GM18858 (cell line): ENCODE measurements around the gene ANKH.
"Not testable (repeated sequence)": the region's sequence is repeated elsewhere in the genome, so short reads cannot be mapped to it uniquely, and the experiment has no call there.

Experiments used
- ATAC-seq: cut with Tn5 transposase; IDR thresholded peaks from one replicate; pipeline ENCODE4 v1.9.1; 2021; ENCODE audit not compliant: unreplicated experiment

The ANKH gene

DNA sequence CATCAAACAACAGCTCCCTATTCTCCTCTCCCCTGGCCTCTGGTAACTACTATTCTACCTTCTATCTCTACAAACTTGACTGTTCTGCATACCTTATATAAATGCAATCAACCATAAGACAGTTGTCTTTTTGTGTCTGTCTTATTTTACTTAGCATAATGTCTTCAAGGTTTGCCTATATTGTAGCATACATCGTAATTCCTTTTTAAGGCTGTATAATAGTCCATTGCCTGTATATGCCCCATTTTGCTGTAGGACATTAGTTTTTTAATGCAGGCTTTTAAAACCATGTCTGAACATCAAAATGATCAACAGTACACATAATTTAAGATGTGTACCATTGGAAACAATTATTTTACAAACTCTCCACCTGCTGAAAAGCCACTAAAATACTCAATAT, 12.4 kb downstream of the ANKH start:
- ATAC-seq = no peak

DNA sequence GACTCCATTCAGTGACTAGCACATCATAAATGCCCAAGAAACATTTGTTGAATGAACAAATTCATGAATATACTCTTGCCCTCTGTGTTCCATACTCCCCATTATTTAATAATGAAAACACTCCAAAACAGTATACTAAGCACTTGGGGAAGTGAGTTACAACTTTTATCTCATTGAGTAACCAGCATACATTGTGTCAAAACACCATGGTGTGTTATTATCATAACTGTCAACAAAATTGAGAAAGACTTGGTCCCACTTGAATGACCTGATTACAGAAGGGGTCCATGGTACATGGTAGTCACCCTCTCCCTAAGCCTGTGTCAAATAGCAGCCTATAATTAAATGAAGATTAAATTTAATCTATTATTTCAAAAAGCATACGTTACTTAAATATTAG, 16.2 kb downstream of the ANKH start:
- no peak for ATAC-seq

DNA sequence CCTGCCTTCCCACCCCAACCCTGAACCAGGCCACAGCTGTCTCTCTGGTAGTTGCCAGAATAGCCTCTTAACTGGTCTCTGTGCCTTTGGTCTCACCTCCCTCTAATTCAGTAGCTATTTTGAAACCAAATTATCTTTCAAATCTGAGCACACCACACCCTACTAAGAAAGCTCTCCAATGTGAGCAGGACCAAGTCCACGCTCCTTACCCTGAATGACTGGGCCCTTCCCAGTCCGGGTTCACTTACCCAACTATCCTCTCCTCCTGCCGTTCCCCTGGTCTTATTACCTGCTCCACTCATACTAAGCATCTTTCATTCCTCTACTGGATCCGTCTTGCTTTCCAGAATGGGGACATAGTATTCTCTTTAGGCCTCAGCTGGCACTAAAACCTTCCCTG, 16.8 kb downstream of the ANKH start:
- no peak for ATAC-seq

DNA sequence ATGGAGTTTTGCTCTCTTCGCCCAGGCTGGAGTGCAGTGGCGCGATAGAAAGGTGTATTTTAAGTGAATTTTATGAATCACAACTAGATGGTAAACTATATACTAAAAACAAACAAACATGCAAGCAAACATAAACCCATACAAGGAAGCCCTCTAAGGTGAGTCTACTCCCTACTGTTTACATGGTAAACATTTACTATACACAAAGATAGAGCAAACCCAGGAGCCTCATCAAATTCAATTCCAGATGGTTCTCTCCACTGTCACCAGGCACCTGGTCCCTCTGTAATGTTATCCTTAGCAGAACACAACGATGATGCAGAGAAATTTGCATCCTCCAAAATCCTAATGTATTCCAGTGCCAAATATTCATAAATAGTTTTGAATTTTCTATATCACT, 17.9 kb downstream of the ANKH start:
- no peak for ATAC-seq

DNA sequence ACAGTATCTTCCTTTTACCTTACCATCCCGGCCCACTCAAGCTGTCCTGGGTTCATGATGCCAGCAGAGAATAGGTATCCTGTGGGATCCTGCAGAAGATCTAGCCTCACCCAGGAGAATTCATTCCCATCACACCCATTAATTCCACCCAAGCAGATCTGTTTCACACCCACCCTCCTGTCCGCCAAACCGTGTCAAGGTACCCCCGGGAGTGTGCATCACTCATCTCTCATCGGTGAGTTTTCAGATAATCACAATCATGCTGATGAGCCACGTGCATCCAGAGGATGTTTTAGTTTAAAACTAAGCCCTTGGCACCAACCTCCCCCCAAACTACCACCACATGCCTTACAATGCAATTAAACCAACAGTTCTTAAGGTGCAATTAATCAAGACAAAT, 18.8 kb downstream of the ANKH start:
- ATAC-seq = no peak

DNA sequence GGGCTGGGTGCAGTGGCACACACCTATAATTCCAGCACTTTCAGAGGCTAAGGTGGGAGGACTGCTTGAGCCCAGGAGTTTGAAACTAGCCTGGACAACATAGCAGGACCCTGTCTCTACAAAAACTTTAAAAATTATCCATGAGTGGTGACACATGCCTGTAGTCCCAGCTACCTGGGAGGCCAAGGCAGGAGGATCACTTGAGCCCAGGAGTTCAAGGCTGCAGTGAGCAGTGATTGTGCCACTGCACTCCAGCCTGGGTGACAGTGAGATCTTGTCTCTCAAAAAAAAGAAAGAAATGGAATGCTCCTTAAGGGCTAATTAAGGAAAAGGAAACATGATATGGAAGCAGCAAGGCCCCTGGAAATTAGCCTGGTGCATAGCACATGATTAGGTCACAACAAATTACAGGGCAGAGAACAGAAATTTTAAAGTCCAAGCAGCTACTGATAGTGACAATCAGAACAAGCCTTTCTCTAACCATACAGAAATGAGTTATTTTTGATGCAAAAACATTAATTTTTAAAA, 19.5 kb downstream of the ANKH start:
- no peak for ATAC-seq

DNA sequence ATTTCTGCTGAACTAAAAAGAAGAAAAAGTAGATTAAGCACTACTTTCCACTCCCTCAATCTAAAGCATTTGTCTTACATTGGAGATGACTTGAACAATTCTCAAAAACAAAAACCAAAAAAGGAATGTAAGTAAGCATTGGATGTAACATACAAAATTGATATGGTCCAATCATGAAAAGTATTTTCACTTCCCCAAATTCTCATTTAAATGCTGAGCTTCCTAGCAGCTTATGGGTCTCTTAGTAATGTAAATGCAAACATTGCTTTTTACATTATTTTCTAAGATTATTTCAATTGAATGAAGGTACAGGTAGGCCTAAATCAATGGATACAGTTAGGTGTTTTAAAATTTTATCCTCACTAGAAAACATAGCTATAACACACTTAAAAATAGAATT, 20.0 kb downstream of the ANKH start:
- no peak for ATAC-seq

DNA sequence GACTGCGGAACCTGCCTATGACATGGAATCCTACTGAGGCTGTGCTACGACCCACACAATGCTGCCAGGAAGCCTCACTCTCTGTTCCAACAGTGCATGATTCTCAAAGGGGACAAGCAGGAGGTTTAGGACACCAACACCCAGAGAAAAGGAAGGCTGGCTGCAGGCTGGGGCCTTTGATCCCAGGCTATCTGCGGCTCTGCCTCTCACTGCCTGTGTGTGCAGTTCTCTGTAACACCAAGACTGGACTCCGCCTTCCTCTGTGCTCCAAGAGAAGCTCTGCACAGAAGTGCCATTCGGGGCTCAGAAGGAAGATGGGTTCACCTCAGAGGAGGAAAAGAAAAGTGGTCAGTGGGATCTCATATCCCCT, 20.5 kb downstream of the ANKH start:
- ATAC-seq = no peak

DNA sequence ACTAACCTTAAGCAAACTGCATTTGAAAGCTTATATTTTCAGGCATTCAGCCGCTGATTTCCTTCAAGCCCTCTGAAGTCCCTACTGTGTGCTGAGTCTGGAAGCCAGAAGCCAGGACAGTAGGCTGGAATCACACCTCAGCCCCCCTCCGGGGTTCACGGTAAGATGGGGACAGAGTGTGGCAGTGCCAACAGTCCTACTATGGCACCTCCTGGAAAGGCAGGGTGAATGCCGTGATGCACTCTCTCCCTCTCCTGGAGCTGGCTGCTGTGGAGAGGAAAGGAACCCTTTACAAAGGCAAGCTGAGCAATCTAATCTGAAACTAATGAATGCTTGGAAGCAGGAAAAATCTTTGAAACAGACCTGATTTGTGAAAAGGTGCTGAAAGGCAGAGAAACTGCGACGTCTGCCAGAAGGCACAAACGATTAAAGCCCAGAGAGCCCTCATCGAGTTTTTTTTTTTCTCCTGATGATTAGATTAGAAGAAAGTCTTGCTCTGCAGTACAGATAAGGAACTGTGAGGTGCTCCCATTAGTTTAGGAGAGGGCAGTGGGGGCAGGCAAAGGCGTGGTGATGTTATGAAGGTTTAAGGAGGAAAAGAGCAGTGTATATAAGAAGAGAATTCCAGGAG, 21.0 kb downstream of the ANKH start:
- no peak for ATAC-seq

DNA sequence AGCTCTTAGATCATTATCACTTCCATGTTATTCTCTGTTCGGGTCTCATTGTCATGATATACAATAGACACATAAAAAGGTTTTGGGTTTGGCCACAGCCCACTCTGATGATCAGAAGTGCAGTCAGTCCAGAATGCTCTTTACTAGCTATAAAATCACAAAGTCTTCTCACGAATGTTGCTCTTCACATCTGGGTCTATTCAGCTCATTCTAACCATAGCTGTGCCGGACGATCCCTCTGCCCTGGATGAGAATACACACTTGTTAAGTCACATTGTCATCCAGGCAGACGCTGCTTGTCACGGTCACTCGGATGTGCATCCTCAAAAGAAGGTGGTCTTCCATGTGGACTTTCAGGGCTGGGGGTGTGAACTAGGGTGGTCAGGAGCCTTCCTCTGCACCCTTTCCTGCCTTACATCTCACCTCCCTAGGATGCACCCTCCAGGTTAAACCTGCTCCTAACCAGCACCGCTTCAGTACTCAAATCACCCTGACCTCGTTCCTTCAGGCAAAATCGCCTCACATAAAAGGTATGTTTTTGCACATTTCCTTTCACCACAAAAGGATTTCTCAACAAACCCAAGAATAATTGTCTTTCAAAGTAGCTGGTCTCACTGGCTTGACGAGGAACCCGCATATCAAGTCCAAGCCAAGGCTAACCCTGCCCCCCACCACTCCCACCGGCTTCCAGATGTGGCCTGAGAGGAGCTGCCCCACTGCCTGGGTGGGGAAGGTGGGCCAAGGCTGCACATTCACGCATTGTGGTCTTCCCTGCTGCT, 21.9 kb downstream of the ANKH start:
- no peak for ATAC-seq

DNA sequence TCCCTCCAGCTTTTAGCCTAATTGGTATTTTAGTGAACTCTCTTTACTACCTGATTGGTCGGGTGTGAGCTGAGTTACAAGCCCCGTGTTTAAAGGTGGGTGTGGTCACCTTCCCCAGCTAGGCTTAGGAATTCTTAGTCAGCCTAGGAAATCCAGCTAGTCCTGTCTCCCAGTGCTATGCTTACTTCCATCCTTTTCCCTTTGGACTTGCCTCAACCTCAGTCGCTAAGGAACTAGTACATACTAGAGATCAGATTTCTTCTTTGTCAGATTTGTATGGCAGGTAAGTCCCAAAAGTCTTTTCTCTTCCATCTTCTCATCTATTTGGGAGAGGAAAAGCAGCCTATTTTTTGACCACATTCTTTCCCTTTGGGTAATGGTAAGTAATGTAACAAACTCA, 22.6 kb downstream of the ANKH start:
- not testable (repeated sequence) for ATAC-seq

DNA sequence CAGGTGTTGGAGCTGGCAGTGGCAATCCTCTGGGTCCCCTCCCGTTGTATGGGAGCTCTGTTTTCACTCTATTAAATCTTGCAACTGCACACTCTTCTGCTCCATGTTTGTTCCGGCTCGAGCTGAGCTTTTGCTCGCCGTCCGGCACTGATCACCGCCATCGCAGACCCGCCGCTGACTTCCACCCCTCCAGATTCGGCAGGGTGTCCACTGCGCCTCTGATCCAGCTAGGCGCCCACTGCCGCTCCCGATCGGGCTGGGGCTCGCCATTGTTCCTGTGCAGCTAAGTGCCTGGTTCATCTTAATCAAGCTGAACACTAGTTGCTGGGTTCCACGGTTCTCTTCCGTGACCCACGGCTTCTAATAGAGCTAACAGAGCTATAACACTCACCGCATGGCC, 23.2 kb downstream of the ANKH start:
- no peak for ATAC-seq

DNA sequence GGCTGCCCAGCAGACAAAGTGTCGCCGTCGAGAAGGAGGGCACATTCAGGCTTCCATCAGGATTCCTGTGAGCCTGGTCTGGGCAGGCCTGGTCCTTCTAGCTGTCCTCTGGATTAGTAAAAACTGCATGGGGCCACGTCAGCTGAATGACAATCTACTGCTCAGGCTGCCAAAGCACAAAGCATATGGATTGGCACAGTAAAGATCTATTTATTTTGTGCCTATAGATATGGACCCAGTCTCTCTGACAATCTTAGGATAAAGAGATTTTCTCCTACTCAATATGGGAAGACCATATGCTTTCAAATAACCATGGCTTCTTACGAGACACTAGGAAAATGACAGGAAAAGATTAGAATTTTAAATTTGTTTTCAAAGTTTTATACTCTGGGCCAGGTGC, 24.1 kb downstream of the ANKH start:
- no peak for ATAC-seq

DNA sequence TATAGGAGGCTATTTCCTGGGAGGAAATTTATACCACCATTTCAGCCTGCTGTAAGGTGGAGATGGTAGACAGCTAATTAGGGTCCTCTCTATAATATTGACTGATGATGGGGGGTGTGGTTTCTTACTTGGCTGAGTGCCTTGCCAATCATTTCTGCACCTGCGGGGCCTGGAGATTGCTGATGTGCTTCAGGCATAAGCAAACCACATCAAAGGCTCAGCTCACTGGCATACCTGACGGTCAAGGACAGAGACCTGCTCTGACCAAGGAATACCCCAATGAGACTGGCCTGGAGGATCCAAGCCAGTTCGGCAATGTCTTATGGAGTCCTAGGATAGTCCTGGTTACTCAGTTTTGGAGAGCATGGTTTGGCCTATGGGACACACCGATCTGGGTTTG, 29.5 kb downstream of the ANKH start:
- no peak for ATAC-seq

DNA sequence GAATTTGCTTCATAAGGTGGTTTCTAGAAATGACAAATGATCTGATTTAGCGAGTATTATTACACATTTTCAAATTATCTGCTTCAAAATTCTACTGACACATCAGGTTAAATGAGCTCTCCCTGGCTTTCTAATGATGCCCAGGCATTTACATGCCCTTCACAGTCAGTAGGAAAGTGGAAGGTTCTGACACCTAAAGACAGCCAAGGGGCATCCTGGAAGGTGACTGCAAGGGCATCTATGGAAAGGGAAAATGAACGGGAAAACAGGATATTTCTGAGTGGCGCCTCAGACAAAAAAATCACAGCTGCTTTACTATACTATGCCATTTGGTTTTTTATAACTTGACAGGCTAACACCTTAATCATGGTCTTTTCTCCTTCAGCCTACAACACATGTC, 31.0 kb downstream of the ANKH start:
- ATAC-seq = no peak

DNA sequence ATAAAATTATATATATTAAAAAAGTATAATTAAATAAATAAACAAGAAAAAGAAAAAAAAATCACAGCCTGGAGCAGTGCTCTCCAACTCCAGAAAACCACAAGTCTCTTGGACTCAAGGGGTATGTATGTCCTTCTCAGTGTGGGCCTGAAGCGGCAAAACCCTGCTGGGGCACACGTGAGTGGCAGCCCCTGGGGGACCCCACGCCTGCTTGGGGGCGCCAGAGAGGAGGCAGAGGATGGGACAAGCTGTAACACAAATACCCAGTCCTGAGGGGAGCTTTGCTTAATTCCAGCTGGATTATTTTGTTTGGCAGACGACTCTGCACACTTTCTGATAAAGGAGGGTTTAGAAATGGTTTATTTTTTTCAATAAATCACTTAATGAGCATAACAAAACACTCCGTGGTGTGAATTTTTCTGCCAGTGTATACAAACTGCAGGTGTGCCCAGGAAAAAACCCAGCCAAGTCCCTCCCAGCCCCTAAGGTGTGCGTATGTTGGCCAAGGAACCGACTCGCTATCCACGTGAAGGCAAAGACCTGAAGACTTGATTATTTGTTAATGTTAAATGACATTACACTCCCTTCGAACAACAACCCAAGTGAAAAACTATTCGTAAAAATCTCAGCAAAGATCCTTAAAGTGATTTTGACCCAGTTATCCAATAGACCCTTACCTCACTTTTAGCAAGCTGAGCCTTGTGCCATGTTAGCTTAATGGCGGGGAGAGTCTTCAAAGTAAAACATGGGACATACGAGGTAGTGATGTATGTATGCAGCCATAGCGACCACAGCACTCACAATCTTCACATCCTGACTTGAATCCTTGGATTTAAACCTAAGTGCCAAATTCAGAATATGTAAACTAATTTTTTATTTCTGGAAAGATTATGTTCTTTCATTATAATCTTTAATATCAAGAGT, 32.9 kb downstream of the ANKH start:
- ATAC-seq = no peak

DNA sequence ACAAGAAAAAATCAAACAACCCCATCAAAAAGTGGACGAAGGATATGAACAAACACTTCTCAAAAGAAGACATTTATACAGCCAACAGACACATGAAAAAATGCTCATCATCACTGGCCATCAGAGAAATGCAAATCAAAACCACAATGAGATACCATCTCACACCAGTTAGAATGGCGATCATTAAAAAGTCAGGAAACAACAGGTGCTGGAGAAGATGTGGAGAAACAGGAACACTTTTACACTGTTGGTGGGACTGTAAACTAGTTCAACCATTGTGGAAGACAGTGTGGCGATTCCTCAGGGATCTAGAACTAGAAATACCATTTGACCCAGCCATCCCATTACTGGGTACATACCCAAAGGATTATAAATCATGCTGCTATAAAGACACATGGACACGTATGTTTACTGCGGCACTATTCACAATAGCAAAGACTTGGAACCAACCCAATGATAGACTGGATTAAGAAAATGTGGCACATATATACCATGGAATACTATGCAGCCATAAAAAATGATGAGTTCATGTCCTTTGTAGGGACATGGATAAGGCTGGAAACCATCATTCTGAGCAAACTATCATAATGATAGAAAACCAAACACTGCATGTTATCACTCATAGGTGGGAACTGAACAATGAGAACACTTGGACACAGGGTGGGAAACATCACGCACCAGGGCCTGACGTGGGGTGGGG, 34.0 kb downstream of the ANKH start:
- ATAC-seq = not testable (repeated sequence)

DNA sequence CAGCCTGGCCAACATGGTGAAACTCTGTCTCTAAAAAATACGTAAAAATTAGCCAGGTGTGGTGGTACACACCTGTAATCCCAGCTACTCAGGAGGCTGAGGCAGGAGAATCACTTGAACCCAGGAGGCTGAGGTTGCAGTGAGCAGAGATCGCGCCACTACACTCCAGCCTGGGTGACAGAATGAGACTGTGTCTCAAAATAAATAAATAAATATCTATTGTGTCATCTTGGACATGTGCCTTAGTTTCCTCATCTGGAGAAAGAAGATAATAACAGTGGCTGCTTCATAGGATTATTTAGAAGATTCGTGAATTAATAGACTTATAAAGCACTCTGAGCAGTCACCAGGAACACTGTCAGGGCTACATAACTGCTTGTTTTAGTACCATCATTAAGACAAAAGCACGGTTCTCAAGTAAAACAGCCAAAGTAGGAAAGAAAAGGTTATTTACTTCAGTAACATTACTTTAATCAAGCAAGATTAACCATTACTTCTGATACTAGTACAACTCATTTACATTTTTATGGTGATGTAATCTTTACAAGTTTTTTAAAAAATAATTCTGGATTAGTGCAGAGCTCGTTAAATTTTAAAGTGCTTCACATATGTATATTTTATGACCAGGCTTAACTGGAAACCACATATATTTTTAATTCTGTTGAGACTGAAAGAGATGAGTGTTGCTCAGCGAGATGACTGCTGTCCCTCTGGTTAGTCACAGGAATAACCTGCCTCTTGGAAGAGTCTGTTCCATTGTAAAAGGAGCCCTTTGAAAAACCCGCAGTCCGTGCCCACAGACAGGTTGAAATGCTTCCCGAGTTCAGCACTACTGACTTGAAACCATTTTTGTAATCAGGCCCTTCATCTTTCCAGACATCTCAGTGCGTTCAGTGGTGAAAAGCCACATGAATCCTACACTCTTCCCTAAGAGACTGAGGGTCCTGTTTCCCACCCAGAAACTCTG, 36.7 kb downstream of the ANKH start:
- no peak for ATAC-seq

DNA sequence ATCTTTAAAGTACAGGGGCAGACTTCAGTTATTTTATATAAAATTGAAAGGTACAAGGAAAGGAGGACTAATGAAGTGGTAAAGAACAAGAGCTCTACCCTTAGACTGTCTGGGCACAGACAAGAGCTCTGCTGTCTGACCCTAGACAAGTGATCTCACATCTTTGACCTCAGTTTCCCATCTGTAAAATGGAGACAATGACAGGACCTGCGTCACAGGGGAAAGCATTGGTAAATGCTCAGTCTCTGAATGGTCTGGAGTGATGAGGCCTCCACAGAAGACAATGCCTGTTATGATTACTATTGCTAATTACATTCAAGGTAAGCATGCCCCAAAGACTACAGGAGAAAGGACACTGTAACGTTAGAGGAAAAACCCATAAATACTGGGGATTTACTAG, 37.5 kb downstream of the ANKH start:
- no peak for ATAC-seq

DNA sequence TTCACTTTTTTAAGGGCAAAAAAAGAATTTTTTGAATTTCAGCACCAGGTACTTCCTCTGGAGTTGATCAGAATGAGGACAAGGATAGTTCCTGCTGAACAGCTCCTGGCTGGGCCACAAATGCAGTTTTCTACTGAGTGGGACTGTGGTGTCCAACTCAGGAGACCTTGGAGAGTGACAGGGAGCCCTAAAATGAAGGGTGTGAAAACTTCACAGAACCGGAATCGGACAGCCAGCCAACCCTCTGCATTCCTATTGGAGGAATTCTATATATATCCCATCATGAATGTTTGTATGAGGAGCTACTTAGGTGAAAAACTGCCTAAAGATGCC, 40.6 kb downstream of the ANKH start:
- ATAC-seq = no peak
